GM19193 (cell line): ENCODE measurements around the gene PATJ.

Experiments used
- POLR2A ChIP-seq: IDR thresholded peaks from 4 replicates; pipeline ENCODE4 v1.6.1; 2011; ENCODE audit not compliant: insufficient read depth, insufficient read length; ENCODE audit errors: extremely low read depth

Gene PATJ

GRCh38 chr1:62064829-62065407, 322.6 kb downstream of the PATJ start:
- no peak for TF ChIP-seq POLR2A

- no peak for TF ChIP-seq POLR2A
Observed at GRCh38 chr1:62066713-62067112, 324.4 kb downstream of the PATJ start.

GRCh38 chr1:62068416-62068843, 326.1 kb downstream of the PATJ start:
- TF ChIP-seq POLR2A = no peak

GRCh38 chr1:62068978-62069377, 326.7 kb downstream of the PATJ start:
- no peak for TF ChIP-seq POLR2A

- TF ChIP-seq POLR2A = no peak
Observed at GRCh38 chr1:62070384-62071011, 328.2 kb downstream of the PATJ start.

GRCh38 chr1:62071695-62072094, 329.4 kb downstream of the PATJ start:
- TF ChIP-seq POLR2A = no peak

GRCh38 chr1:62076286-62076685, 334.0 kb downstream of the PATJ start:
- TF ChIP-seq POLR2A = no peak

GRCh38 chr1:62077821-62078220, 335.5 kb downstream of the PATJ start:
- TF ChIP-seq POLR2A = no peak

GRCh38 chr1:62082456-62083363, 340.4 kb downstream of the PATJ start:
- no peak for TF ChIP-seq POLR2A

GRCh38 chr1:62084310-62084890, 342.1 kb downstream of the PATJ start:
- no peak for TF ChIP-seq POLR2A

GRCh38 chr1:62088439-62088838, 346.2 kb downstream of the PATJ start:
- no peak for TF ChIP-seq POLR2A

- TF ChIP-seq POLR2A = no peak
Observed at GRCh38 chr1:62089570-62089969, 347.3 kb downstream of the PATJ start.

- TF ChIP-seq POLR2A = no peak
Observed at GRCh38 chr1:62090016-62090415, 347.7 kb downstream of the PATJ start.

- no peak for TF ChIP-seq POLR2A
Observed at GRCh38 chr1:62092110-62092509, 349.8 kb downstream of the PATJ start.

GRCh38 chr1:62093261-62093660, 351.0 kb downstream of the PATJ start:
- no peak for TF ChIP-seq POLR2A
